Endothelial cell of umbilical vein (primary cell): Measurements from ENCODE around the gene GATAD2A.

Experiments used
- EZH2 ChIP-seq: IDR thresholded peaks from 2 replicates; pipeline ENCODE4 v1.6.1; 2012; ENCODE audit warnings: borderline replicate concordance, low read depth, mild to moderate bottlenecking, moderate library complexity, low read length, inconsistent platforms; ENCODE audit not compliant: severe bottlenecking
- FOS ChIP-seq: IDR thresholded peaks from 2 replicates; pipeline ENCODE4 v1.6.1; 2011; ENCODE audit warnings: mild to moderate bottlenecking, low read length, moderate library complexity, borderline replicate concordance; ENCODE audit not compliant: insufficient read depth
- GATA2 ChIP-seq: IDR thresholded peaks from 2 replicates; pipeline ENCODE4 v1.7.0; 2011; ENCODE audit warnings: low read depth, mild to moderate bottlenecking, moderate library complexity, mixed read lengths, low read length; ENCODE audit not compliant: insufficient read length, insufficient read depth
- JUN ChIP-seq: IDR thresholded peaks from 2 replicates; pipeline ENCODE4 v1.6.1; 2011; ENCODE audit warnings: borderline replicate concordance, low read depth; ENCODE audit not compliant: insufficient read length, insufficient read depth
- MYC ChIP-seq: IDR thresholded peaks from one replicate; pipeline ENCODE4 v1.6.1; 2011; ENCODE audit warnings: mild to moderate bottlenecking, low read depth, low read length
- POLR2A ChIP-seq: IDR thresholded peaks from 2 replicates; pipeline ENCODE4 v1.6.1; 2012; ENCODE audit warnings: low read depth, mild to moderate bottlenecking, control low read depth, low read length
- POLR2AphosphoS5 ChIP-seq: IDR thresholded peaks from 2 replicates; pipeline ENCODE4 v1.6.1; 2012; ENCODE audit warnings: low read depth, mild to moderate bottlenecking, control low read depth, low read length, moderate library complexity; ENCODE audit not compliant: insufficient read depth
- TF ChIP-seq, protein P1 (sequence below), 2 donors: IDR thresholded peaks; 1 replicate in 1 of 2; 2 replicates in 1 of 2; pipeline ENCODE4 v1.5.1; 2011; ENCODE audit warnings: low read length in 2 of 2, mild to moderate bottlenecking in 2 of 2, moderate library complexity in 2 of 2, control low read depth in 1 of 2, inconsistent platforms in 1 of 2, low read depth in 1 of 2; ENCODE audit not compliant: insufficient read depth in 1 of 2; ENCODE audit errors: extremely low read depth in 1 of 2
- TF ChIP-seq, protein P2 (sequence below): IDR thresholded peaks from 2 replicates; pipeline ENCODE4 v1.6.1; 2011; ENCODE audit not compliant: insufficient read depth, insufficient read length

DNA sequence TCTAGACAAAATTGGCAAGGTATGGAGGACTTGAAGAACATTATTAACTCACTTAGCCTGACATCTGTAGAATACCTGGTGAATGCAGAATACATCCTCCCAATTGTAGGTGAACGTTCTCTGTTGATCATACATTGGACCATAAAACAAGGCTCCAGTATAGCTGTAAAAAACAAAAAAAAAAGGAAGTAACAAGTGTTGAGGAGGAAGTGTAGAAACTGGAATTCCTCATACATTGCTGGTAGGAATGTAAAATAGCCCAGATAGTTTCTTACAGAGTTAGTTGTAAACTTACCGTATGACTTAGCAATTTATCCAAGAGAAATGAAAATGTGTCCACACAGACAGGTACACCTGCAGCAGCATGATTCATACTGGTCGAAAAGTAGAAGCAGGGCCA, 65.1 kb downstream of the GATAD2A start:
- TF ChIP-seq, protein P1, sequence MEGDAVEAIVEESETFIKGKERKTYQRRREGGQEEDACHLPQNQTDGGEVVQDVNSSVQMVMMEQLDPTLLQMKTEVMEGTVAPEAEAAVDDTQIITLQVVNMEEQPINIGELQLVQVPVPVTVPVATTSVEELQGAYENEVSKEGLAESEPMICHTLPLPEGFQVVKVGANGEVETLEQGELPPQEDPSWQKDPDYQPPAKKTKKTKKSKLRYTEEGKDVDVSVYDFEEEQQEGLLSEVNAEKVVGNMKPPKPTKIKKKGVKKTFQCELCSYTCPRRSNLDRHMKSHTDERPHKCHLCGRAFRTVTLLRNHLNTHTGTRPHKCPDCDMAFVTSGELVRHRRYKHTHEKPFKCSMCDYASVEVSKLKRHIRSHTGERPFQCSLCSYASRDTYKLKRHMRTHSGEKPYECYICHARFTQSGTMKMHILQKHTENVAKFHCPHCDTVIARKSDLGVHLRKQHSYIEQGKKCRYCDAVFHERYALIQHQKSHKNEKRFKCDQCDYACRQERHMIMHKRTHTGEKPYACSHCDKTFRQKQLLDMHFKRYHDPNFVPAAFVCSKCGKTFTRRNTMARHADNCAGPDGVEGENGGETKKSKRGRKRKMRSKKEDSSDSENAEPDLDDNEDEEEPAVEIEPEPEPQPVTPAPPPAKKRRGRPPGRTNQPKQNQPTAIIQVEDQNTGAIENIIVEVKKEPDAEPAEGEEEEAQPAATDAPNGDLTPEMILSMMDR (IDR thresholded peaks at IDR 0.05; ENCODE audit: extremely low read depth in 1 of 2, insufficient read depth in 1 of 2, low read depth in 1 of 2, low read length in 2 of 2), result no peak
- TF ChIP-seq POLR2AphosphoS5, result no peak
- TF ChIP-seq POLR2A, result no peak
- TF ChIP-seq EZH2, result no peak
- TF ChIP-seq, protein P2, sequence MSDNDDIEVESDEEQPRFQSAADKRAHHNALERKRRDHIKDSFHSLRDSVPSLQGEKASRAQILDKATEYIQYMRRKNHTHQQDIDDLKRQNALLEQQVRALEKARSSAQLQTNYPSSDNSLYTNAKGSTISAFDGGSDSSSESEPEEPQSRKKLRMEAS, result no peak
- no peak for TF ChIP-seq FOS
- TF ChIP-seq JUN, result no peak
- TF ChIP-seq GATA2, result no peak
- TF ChIP-seq MYC, result no peak
